NCI-H69 (cell line): ENCODE results near the gene RGS7BP.

Experiments
- DNase-seq: peaks from one replicate; lab custom pipeline; 2025; lab: John Stamatoyannopoulos, UW

RGS7BP gene

DNA sequence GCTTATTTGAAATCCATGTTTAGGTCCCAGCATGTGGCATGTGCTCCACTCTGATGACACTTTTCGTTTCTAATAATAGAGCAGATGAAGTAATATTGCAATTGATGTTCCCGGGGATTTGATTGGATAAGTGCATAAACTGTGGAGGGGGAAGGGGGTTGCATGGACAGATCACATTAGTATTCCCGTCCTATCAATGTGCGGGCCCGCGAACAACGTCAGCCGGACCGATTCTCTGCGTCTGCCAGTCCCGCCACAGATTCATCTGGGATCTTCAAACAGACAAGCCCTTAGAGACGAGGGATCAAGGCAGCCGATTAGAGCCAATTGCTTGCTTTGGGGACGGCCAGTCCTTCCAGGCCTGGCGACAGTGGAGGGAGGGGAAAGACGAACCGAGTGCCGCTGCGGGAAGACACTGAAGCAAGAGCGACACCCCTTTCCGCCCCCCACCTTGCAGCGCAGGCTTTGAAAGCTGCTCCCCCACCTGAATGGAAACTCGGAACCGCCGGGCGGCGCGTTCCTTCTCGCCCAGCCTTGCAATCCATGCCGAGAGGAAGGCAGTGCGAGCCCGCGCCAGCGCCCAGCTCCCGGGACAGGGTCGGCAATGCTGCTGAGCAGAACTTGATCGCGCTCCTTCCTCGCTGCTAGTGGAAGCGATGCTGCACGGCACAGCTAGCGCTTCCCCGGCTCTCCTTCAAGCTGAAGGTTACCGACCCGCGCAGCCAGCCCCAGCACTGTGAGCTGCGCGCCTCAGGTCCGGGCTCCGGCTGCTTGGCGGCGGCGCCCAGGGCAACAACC lies at the start of gene RGS7BP:
Gene RGS7BP, plus strand, starts transcription at position 247 of the 798 bp plus-strand sequence. CDS start 610 bp downstream, outside the sequence.
- peak; percentile 88 for DNase-seq

- no peak for DNase-seq
Measured at GRCh38 chr5:64457846-64458245, 48.0 kb upstream of the RGS7BP start.

DNA sequence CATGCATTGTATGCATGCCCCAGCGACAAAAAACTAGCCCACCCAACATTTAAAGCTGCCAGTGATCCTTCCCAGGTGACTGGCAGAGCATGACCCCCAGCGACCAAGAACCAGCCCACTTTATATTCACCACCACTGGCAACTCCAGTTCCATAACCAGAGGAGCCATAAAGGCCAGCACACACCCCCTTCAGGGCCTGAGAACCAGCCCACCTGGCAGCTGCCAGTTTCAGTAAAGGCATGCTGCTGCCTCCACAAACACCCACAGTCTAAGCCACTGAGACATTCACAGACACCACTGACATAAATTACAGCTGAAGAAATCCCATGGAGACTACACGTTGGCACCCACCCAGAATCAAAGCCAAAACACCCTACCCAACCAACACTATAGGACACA lies 46.9 kb upstream of the RGS7BP start:
- DNase-seq: no peak

GRCh38 chr5:64462391-64462790 lies 43.4 kb upstream of the RGS7BP start:
- DNase-seq: no peak

DNA sequence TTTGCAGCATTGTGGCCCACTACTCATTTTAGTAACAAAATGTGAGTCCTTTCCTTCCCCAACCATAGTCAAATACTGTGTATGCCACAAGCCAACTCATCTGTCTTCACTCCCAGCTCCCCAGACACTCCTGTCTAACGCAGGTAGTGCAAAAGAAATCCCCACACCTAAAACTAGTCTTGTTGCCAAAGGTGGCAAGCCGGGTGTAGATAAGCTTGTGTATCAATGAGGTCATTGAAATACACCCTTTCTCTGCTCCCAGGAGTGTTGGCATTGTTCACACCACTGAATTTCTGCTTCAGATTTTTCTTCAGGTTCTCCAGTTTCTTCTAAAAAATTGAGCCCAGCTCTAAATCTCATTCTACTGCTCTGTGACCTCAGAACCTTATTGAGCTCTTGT lies 19.7 kb upstream of the RGS7BP start:
- DNase-seq: no peak

- DNase-seq: no peak
Measured at GRCh38 chr5:64487283-64487682, 18.5 kb upstream of the RGS7BP start.

GRCh38 chr5:64489857-64490256 lies 16.0 kb upstream of the RGS7BP start:
- DNase-seq: no peak

DNA sequence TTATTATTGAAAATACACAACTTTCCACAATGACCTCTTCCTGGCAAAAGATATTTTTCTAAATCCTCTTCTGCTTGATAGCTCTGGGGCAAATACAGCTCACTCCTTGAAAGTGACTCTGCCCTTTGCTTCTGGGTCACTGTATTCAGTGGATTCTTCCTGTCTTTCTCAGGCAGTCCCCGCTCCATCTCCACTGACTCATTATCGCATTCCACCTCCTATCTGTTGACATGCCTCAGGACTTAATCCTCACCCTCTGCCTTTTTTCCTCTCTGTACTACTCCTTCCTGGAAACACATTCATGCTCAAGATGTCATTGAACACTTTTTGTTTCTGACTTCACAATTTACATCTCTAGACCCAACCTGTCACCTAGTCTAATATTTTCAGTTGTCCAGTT lies 8.4 kb upstream of the RGS7BP start:
- DNase-seq: no peak

- DNase-seq: no peak
Measured at GRCh38 chr5:64502196-64502595, 3.6 kb upstream of the RGS7BP start.

DNA sequence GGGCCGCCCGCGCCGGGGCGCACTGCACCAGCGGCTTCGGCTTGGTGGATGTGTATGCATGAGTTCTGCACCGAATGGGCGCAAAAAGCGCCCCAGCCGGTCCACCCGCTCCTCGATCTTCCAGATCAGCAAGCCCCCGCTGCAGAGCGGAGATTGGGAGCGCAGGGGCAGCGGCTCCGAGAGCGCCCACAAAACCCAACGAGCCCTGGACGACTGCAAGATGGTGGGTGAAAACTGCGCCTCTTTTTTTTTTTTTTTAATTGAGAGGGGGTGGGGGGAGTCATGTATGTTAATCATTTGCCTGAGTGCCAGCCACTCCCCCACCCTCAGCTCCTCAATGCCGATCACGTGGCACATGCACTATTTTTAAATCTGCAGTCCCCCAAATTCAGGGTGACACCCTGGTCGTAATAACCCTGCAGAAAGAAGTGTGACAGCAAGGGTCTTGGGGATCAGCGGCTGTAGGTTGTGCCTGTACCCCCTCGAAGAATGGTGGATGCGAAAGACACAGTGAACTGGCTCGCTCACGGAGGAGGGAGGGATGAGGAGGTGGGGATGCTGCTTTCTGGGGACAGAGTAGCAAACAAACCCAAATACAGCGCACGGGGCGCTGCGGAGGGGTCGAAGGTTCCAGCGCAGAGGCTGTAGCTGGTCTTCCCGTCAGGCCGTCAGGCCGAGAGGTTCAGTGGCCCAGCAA lies 900 bp downstream of the RGS7BP start:
- DNase-seq: peak; percentile 70

DNA sequence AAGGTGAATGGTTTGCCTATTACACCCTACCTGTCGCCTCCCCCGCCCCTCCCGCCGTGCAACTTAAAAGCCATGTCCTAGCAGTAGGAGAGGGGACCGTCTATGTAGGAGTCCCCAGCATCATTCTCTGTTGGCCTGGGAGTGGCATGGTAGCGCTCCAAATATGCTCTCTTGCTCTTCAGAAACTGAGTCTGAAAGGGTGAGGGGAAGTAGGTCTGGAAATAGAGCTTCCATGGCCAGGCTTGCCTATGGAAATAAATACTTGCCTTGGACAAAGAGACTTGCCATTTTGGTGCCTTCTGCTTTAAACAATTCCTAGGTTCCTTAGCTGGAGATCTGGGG lies 1.4 kb downstream of the RGS7BP start:
- peak; percentile 68 for DNase-seq

- DNase-seq: no peak
Measured at GRCh38 chr5:64509828-64510227, 4.0 kb downstream of the RGS7BP start.

DNA sequence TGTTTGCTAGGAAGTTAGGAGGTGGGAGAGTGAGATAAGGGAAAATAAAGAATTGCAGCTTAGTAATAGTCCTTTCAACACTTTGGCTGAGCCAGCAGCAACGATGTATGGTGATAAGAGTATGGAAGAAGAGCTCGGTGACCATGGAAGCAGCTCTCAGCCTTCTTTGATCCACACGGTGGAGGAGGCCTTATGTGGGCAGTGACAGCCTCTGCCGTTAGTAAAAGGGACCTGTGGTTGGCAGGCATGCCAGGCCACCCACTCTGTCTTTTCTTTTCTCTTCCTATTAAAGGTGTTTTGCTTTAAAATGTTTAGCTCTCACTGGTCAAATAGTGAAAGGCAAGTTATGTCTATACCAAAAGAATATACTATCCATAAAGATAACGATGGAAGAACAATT lies 7.7 kb downstream of the RGS7BP start:
- no peak for DNase-seq

DNA sequence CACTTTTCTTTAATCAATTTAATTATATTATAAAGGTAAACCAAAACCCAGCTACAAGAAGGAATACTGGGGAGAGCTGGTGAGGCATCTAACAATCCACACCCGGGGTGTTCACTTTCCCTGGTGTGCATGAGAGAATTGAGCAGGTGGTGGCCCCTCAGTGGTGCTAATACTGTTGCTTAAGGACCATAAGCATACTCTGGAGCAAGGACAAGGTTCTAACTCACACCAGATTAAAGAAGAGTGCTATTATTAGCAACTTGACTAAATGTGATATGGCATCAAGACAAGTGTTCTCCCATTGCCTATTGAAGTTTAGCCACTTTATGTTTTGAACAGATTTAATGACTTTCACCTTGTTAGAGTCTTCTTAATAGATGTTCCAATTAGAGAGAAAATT lies 8.8 kb downstream of the RGS7BP start:
- no peak for DNase-seq

GRCh38 chr5:64516216-64516615 lies 10.4 kb downstream of the RGS7BP start:
- peak; percentile 74 for DNase-seq

GRCh38 chr5:64518793-64519192 lies 13.0 kb downstream of the RGS7BP start:
- DNase-seq: no peak

GRCh38 chr5:64519263-64519662 lies 13.4 kb downstream of the RGS7BP start:
- peak; percentile 67 for DNase-seq

DNA sequence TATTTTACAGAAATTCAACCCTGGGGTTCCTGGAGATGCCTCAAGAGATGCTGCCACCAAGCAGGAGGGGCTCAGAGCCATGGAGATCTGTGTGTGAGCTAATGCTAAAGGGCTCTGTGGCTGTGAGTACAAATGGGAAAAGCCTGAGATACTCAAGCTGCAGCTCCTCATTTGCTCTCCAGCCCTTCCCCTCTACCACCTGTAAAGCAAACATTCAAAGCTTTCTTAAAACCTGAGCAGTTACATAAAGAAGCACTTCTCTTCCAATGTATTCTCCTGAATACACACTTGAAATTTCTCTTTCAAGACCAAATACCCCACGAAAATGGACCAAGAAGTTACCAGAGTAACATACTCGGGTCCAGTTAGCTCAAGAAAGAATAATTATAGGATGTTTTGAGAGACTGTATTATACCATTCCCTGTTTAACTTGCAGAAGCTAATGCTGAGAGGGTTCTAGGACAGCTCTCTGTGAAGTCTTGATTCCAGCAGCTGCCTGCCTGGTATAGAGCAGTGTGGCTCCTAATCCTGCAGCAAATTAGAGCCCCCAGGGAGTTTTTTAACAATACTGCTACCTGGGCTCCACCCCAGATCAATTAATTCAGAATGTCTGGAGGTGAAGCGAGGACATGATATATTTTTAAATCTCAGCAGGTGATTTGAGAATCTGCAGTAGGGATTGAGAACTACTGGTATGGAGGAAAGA lies 21.1 kb downstream of the RGS7BP start:
- peak; percentile 94 for DNase-seq

DNA sequence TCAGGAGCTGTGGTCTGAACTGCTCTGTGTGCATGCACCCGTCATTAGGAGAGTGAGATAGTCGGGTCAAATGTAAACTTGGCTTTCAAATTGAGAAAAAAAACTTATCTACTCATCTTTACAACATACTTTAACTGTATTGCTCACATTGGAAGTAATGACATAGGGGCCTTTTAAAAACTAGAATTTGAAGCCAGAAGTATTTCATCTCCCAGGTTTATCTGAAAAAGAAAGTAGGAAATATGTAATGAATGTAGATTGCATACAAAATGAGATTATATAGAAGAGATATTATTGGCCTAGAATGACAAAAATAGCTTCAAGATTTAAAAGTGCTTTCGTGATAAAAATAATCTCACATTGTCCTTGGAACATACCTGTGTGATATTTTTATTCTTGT lies 24.3 kb downstream of the RGS7BP start:
- no peak for DNase-seq

DNA sequence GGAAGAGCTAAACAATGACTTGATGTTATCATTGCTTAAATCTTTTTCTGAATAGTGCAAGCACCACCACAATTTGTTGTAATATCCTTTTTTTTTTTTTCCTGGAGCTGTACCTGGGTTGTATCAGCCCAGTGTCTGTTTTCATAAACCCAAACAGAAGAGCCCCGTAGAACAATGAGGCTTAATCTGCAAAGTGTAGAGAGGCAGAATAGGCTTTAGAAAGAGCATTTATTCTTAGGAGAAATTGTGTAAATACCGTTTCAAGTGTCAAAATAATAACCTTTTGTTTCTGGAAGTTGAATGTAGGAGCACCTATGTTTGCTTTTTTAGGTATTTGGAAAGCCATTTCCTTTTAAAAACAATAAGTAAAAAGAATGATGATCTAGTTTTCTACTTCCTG lies 26.4 kb downstream of the RGS7BP start:
- DNase-seq: peak; percentile 64

DNA sequence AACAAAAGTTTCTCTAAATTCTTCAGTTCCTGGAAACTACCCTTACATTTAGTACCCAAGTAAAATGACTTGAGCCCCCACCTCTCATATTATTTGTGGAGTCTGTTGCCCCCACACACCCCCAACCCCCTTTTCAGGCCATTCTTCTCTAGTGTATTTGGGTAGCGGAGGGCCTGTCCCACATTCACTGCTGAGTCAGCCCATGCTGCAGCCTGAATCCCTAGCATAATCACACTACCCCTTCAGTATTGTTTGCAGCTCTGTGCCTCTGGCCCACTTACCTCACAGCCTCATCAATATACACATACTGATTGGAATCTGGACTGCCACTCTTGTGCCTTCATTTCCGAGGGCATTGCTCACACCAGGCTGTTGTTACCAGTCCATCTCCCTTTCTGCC lies 26.8 kb downstream of the RGS7BP start:
- DNase-seq: peak; percentile 47

DNA sequence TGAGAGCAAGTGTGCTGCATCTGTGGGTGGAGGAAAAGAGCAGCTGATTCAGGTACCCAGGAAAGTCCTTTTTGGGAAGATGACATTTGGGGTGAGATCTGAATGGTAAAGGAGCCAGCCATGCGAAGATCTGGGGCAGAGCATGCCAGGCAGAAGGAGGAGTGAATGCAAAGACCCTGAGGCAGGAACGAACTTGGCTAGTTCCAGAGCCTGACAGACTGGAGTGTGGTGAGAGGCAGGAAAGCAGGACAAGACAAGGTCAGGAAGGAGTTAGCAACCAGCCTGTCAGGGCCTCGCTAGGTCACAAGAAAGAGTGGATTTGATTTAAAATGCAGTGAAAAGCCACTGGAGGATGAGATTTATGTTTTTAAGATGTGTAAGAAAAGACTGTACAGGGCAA lies 28.2 kb downstream of the RGS7BP start:
- no peak for DNase-seq

DNA sequence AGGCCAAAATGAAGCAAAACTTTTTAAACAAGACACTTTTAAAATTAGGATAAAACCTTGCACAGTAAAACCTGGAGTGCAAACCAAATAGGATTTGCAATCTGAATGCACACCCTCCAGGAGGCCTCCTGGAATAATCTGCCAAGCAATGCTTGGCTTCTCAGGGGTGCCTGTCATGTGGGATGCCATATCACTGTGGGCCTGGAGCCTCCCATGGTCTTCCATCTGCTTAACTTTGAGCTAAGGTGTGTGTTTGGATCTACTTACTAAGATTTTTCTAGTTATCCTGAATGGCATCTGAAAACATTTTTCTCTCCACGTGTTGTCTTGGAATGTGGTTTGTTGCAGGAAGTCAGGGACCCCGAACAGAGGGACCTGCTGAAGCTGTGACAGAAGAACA lies 52.1 kb downstream of the RGS7BP start:
- no peak for DNase-seq
